Esophagus muscularis mucosa (tissue), 4 donors: Measurements from ENCODE around the gene HIRIP3.

Experiments
- EP300 ChIP-seq: sonication (generic); formaldehyde crosslinking; IDR thresholded peaks from one replicate; pipeline ENCODE4 v1.6.1; 2017; ENCODE audit warnings: antibody characterized with exemption
- POLR2A ChIP-seq: fragments of 450-650 bp; IDR thresholded peaks from one replicate; pipeline ENCODE4 v1.6.1; 2017; ENCODE audit warnings: antibody characterized with exemption, moderate library complexity, mild to moderate bottlenecking, low read depth
- POLR2AphosphoS5 ChIP-seq, 2 donors: sonication (generic); formaldehyde crosslinking; IDR thresholded peaks; one replicate each; pipeline ENCODE4 v1.6.1; 2017; ENCODE audit warnings: antibody characterized with exemption in 2 of 2
- TF ChIP-seq, protein P1 (sequence below), 3 experiments: fragments of 200-600 bp in 2 of 3; fragments of 450-650 bp in 1 of 3; sonication (generic) in 2 of 3; IDR thresholded peaks; one replicate each; pipeline ENCODE4 v1.5.1; 2017 to 2019; ENCODE audit warnings: antibody characterized with exemption in 3 of 3, mild to moderate bottlenecking in 2 of 3, moderate library complexity in 1 of 3

DNA sequence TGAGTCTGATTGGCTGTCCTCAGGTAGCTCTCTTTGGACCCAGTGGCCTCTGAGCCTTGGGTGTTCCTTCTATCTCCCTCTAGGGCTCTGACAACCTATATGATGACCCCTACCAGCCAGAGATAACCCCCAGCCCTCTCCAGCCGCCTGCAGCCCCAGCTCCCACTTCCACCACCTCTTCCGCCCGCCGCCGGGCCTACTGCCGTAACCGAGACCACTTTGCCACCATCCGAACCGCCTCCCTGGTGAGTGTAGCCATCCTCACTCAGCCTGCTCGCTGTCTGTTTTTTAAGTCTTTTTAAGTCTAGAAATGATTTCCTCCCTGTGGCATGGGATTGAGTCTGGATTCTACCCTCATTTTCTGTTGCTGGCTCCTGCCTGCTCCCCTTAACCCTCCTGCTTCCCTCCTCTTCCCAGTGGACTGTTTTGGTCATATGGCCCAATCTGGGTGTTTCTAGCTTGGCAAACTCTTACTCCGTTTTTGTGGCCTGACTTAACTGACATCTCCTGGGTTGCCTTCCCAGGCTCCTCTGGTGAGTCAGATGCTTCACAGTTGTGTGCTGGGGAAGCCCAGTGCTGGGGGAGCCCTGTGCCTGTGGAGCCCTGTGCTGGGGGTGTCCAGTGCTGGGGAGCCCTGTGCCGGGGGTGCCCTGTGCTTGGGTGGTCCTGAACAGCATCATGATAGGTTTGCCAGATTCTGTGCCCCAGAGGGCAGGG, 11.8 kb downstream of the HIRIP3 start:
- TF ChIP-seq, protein P1, sequence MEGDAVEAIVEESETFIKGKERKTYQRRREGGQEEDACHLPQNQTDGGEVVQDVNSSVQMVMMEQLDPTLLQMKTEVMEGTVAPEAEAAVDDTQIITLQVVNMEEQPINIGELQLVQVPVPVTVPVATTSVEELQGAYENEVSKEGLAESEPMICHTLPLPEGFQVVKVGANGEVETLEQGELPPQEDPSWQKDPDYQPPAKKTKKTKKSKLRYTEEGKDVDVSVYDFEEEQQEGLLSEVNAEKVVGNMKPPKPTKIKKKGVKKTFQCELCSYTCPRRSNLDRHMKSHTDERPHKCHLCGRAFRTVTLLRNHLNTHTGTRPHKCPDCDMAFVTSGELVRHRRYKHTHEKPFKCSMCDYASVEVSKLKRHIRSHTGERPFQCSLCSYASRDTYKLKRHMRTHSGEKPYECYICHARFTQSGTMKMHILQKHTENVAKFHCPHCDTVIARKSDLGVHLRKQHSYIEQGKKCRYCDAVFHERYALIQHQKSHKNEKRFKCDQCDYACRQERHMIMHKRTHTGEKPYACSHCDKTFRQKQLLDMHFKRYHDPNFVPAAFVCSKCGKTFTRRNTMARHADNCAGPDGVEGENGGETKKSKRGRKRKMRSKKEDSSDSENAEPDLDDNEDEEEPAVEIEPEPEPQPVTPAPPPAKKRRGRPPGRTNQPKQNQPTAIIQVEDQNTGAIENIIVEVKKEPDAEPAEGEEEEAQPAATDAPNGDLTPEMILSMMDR (IDR thresholded peaks at IDR 0.05), result no peak
- TF ChIP-seq POLR2A (no peak), EP300 (no peak), POLR2AphosphoS5 (IDR thresholded peaks at IDR 0.05) (no peak)
